Astrocyte of the cerebellum (primary cell): ENCODE results near the gene AGBL4.

Experiments
- DNase-seq: peaks from one replicate; pipeline ENCODE4 v3.0.0-alpha.2; 2011; ENCODE audit warnings: low read depth
- H3K4me3 ChIP-seq: 2 replicates; pipeline ENCODE4 v1.5.1; 2011; ENCODE audit warnings: mild to moderate bottlenecking, low read depth, low read length, moderate library complexity
- CTCF ChIP-seq: IDR thresholded peaks from 2 replicates; pipeline ENCODE4 v1.5.1; 2012; ENCODE audit warnings: low read length, low read depth, moderate library complexity, mild to moderate bottlenecking; ENCODE audit errors: missing control alignments
- in situ Hi-C: cut with HindIII; loops from 2 replicates; pipeline ENCODE4 v1.10.0; 2017; ENCODE audit warnings: low sequenced_read_pairs

AGBL4 gene

GRCh38 chr1:48640836-48641492 lies 1382.8 kb downstream of the AGBL4 start:
- in situ Hi-C loops = no loop called here
- no peak for TF ChIP-seq CTCF
- no peak for DNase-seq
- no peak overlapping the region for H3K4me3 ChIP-seq

GRCh38 chr1:48629867-48630266 lies 1393.9 kb downstream of the AGBL4 start:
- no peak for DNase-seq
- TF ChIP-seq CTCF = no peak
- H3K4me3 ChIP-seq = no peak overlapping the region
- in situ Hi-C loops = no loop called here

- no peak for DNase-seq
- H3K4me3 ChIP-seq = no peak overlapping the region
- no peak for TF ChIP-seq CTCF
- in situ Hi-C loops = no loop called here
These were observed 1396.3 kb downstream of the AGBL4 start for GRCh38 chr1:48627486-48627885.

GRCh38 chr1:48619539-48619938 lies 1404.2 kb downstream of the AGBL4 start:
- H3K4me3 ChIP-seq = no peak overlapping the region
- no peak for DNase-seq
- TF ChIP-seq CTCF = no peak
- in situ Hi-C loops = no loop called here

GRCh38 chr1:48617252-48617651 lies 1406.5 kb downstream of the AGBL4 start:
- in situ Hi-C loops = no loop called here
- H3K4me3 ChIP-seq = no peak overlapping the region
- no peak for TF ChIP-seq CTCF
- DNase-seq = peak; percentile 34

- in situ Hi-C loops = no loop called here
- no peak for TF ChIP-seq CTCF
- H3K4me3 ChIP-seq = no peak overlapping the region
- no peak for DNase-seq
These were observed 1407.0 kb downstream of the AGBL4 start for GRCh38 chr1:48616710-48617109.
